ENCODE measurements around the gene ATP1A2. TPM values are rescaled to one million over a fixed set of nuclear protein-coding genes. Genes with fewer than 3 reads are reported as not detected.

Gene ATP1A2
- total and polyA plus RNA-seq, 10 of the 15 experiments (the other 5 are each of a cell fraction or from before 2014, with no cell fraction given) = 0.15 TPM; not detected in 9

DNA sequence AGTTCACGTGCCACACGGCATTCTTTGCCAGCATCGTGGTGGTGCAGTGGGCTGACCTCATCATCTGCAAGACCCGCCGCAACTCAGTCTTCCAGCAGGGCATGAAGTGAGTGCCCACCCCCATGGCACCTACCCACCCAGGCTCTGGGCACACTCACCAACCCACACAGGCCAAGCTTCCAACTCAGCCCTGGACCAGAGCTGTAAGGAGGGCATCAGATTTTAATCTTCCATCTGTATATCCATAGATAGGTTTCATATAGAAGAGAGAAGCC lies 21.3 kb downstream of the ATP1A2 start:
- RAD21 ChIA-PET (ENCODE audit: unreplicated experiment) = no interaction called here
- FAIRE-seq = no peak
- no peak overlapping the region for H3K27ac ChIP-seq (ENCODE audit: control insufficient read depth, insufficient read depth)

More for the DNA sequence above, 21.3 kb downstream of the ATP1A2 start:
- ATAC-seq (no peak), DNase-seq (ENCODE audit: low read depth, low spot score) (no peak)
- H4K20me1 ChIP-seq (ENCODE audit: control insufficient read depth, insufficient read depth) = no peaks in the 10 kb centered on the region
- TF ChIP-seq ZNF592 (IDR thresholded peaks at IDR 0.05) = no peak
- TF ChIP-seq KDM1A (IDR thresholded peaks at IDR 0.05; ENCODE audit: borderline replicate concordance) = no peak
- TF ChIP-seq POU2F2 (IDR thresholded peaks at IDR 0.05; ENCODE audit: borderline replicate concordance, low read depth, low read length) = no peak
- TF ChIP-seq LARP7 (IDR thresholded peaks at IDR 0.05) = no peak
- TF ChIP-seq SPI1 (IDR thresholded peaks at IDR 0.05; ENCODE audit: borderline replicate concordance, insufficient read depth, low read depth, low read length) = no peak
- TF ChIP-seq PBX3 (IDR thresholded peaks at IDR 0.05; ENCODE audit: insufficient replicate concordance, low read depth, low read length) = no peak
- TF ChIP-seq RELA (IDR thresholded peaks at IDR 0.05; ENCODE audit: borderline replicate concordance, partially characterized antibody) = no peak
- TF ChIP-seq, protein P1, sequence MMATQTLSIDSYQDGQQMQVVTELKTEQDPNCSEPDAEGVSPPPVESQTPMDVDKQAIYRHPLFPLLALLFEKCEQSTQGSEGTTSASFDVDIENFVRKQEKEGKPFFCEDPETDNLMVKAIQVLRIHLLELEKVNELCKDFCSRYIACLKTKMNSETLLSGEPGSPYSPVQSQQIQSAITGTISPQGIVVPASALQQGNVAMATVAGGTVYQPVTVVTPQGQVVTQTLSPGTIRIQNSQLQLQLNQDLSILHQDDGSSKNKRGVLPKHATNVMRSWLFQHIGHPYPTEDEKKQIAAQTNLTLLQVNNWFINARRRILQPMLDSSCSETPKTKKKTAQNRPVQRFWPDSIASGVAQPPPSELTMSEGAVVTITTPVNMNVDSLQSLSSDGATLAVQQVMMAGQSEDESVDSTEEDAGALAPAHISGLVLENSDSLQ (IDR thresholded peaks at IDR 0.05) = no peak
- no peak for TF ChIP-seq IRF3 (IDR thresholded peaks at IDR 0.05)
- no peak for TF ChIP-seq SIX5 (IDR thresholded peaks at IDR 0.05; ENCODE audit: low read depth, low read length, severe bottlenecking)
- TF ChIP-seq GABPA (IDR thresholded peaks at IDR 0.05; ENCODE audit: low read depth) = no peak
- TF ChIP-seq, protein P2, sequence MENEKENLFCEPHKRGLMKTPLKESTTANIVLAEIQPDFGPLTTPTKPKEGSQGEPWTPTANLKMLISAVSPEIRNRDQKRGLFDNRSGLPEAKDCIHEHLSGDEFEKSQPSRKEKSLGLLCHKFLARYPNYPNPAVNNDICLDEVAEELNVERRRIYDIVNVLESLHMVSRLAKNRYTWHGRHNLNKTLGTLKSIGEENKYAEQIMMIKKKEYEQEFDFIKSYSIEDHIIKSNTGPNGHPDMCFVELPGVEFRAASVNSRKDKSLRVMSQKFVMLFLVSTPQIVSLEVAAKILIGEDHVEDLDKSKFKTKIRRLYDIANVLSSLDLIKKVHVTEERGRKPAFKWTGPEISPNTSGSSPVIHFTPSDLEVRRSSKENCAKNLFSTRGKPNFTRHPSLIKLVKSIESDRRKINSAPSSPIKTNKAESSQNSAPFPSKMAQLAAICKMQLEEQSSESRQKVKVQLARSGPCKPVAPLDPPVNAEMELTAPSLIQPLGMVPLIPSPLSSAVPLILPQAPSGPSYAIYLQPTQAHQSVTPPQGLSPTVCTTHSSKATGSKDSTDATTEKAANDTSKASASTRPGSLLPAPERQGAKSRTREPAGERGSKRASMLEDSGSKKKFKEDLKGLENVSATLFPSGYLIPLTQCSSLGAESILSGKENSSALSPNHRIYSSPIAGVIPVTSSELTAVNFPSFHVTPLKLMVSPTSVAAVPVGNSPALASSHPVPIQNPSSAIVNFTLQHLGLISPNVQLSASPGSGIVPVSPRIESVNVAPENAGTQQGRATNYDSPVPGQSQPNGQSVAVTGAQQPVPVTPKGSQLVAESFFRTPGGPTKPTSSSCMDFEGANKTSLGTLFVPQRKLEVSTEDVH (IDR thresholded peaks at IDR 0.05; ENCODE audit: low read depth, partially characterized antibody) = no peak
- TF ChIP-seq MEF2B (IDR thresholded peaks at IDR 0.05; ENCODE audit: partially characterized antibody, poor library complexity, severe bottlenecking) = no peak
- POLR2A ChIA-PET = no interaction called here
- H2AFZ ChIP-seq (ENCODE audit: control insufficient read depth, low read depth, low read length) = no peak overlapping the region
- BruUV-seq (replicated peaks) = no TSS peak
- in situ Hi-C loops (cut with MboI) (no loop called here), intact Hi-C loops (cut with micrococcal nuclease; ENCODE audit: unreplicated experiment) (no loop called here)
- H3K36me3 ChIP-seq (ENCODE audit: control insufficient read depth in 2 of 2, insufficient read depth in 2 of 2, low read length in 1 of 2) = no peaks in the 10 kb centered on the region
- no peaks in the 10 kb centered on the region for H3K9me3 ChIP-seq (replicated peaks; ENCODE audit: control insufficient read depth, insufficient read depth, low read length)
- no peak overlapping the region for H3K9ac ChIP-seq (ENCODE audit: control insufficient read depth, insufficient read depth, low read length)
- H3K4me1 ChIP-seq (ENCODE audit: control insufficient read depth, insufficient read depth, low read length) = no peaks in the 10 kb centered on the region
- WGBS (ENCODE audit: insufficient coverage, insufficient replicate concordance, low lambda C conversion rate, missing lambda C conversion rate) = 82% methylated on average over 5 of the region's 5 CpGs
- CTCF ChIA-PET = no interaction called here
- peaks cover 0 to 3% of the 10 kb centered on the region in 2 experiments; a peak in 2 of 4 replicates for H3K27me3 ChIP-seq (replicated peaks in 1 of 2; ENCODE audit: control insufficient read depth in 2 of 2, insufficient read depth in 2 of 2, low read length in 1 of 2)
- SMC1A ChIA-PET (ENCODE audit: uncharacterized antibody, unreplicated experiment) = no interaction called here
- H3K79me2 ChIP-seq (ENCODE audit: control insufficient read depth, insufficient read depth, low read length) = no peaks in the 10 kb centered on the region
- no peak overlapping the region for H3K4me2 ChIP-seq (ENCODE audit: control insufficient read depth, insufficient read depth)
- no peak overlapping the region for H3K4me3 ChIP-seq
